HL-60 (cell line): ENCODE measurements around the gene HTRA1.

ENCODE experiments used
- DNase-seq, 2 experiments: peaks; one replicate each; pipeline ENCODE4 v3.0.0-alpha.2; 2010 to 2020; ENCODE audit warnings: low read depth in 1 of 2, low spot score in 1 of 2
- H3K27ac ChIP-seq: fragments of 250-450 bp; sonication (Bioruptor Pico); replicated peaks from 2 replicates; pipeline ENCODE4 v1.5.1; 2020; ENCODE audit warnings: mild to moderate bottlenecking, moderate library complexity
- H3K27me3 ChIP-seq: fragments of 250-450 bp; sonication (Bioruptor Pico); 2 replicates; pipeline ENCODE4 v1.5.1; 2021; ENCODE audit warnings: mild to moderate bottlenecking, moderate library complexity; ENCODE audit not compliant: insufficient read depth, poor library complexity, severe bottlenecking
- H3K4me3 ChIP-seq: replicated peaks from 2 replicates; pipeline ENCODE4 v1.5.1; 2011; ENCODE audit warnings: mild to moderate bottlenecking, control low read depth, low read length; ENCODE audit not compliant: insufficient read depth
- GABPA ChIP-seq: IDR thresholded peaks from 2 replicates; pipeline ENCODE4 v1.6.1; 2012; ENCODE audit warnings: low read depth
- POLR2AphosphoS5 ChIP-seq: IDR thresholded peaks from 2 replicates; pipeline ENCODE4 v1.6.1; 2012; ENCODE audit warnings: low read depth
- SPI1 ChIP-seq: IDR thresholded peaks from 2 replicates; pipeline ENCODE4 v1.6.1; 2012; ENCODE audit warnings: low read depth, mild to moderate bottlenecking, borderline replicate concordance
- TF ChIP-seq, protein P1 (sequence below): IDR thresholded peaks from one replicate; pipeline ENCODE4 v1.5.1; 2011; ENCODE audit warnings: low read length, control low read depth, inconsistent platforms; ENCODE audit not compliant: insufficient read depth
- TF ChIP-seq, protein P2 (sequence below): IDR thresholded peaks from 2 replicates; pipeline ENCODE4 v1.6.1; 2012; ENCODE audit warnings: low read depth; ENCODE audit not compliant: insufficient replicate concordance

Gene HTRA1

DNA sequence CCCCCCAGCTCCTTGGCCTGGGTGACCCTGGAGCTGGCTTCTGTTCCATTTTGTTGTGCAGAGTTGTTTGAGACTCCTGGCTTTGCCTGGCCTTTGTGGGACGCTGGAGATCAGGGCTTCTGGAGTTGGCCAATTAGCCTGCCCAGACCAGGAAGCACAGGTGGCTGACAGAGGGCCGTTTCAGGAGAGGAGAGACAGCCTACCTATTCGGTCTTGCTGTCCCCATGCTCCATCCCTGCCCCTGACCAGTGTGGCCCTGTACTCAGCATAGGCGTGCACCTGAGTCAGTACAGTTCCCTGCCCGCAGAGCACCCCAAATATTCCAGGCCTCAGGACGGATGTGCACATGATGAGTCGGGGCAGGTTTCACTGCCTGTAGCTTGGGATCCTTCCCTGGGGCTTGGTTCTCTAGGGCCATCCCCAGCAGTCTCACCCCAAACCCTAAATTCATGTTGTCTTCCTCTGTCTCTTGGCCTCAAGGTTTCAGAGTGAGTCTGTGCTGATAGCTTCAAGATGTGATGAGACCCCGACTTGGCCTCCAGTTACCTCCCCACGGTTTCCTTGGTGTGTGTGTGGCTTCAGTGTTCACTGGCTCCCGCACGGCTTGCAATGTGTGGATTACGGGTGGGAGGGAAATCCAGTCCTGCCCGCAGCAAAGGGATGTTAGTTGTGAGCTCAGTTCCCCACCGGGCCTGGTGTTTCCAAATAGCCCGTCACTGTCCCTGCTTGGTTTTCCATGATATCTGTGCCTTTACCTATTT is 44.7 kb downstream of the HTRA1 start:
- no peaks in the 10 kb centered on the region for H3K27me3 ChIP-seq
- no peak overlapping the region for H3K4me3 ChIP-seq
- DNase-seq = no peak
- TF ChIP-seq, protein P1, sequence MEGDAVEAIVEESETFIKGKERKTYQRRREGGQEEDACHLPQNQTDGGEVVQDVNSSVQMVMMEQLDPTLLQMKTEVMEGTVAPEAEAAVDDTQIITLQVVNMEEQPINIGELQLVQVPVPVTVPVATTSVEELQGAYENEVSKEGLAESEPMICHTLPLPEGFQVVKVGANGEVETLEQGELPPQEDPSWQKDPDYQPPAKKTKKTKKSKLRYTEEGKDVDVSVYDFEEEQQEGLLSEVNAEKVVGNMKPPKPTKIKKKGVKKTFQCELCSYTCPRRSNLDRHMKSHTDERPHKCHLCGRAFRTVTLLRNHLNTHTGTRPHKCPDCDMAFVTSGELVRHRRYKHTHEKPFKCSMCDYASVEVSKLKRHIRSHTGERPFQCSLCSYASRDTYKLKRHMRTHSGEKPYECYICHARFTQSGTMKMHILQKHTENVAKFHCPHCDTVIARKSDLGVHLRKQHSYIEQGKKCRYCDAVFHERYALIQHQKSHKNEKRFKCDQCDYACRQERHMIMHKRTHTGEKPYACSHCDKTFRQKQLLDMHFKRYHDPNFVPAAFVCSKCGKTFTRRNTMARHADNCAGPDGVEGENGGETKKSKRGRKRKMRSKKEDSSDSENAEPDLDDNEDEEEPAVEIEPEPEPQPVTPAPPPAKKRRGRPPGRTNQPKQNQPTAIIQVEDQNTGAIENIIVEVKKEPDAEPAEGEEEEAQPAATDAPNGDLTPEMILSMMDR = no peak
- TF ChIP-seq GABPA = no peak
- H3K27ac ChIP-seq = no peak overlapping the region

- no peak overlapping the region for H3K27ac ChIP-seq
- no peaks in the 10 kb centered on the region for H3K27me3 ChIP-seq
- no peak for TF ChIP-seq POLR2AphosphoS5
- TF ChIP-seq SPI1 = no peak
- TF ChIP-seq GABPA = no peak
- TF ChIP-seq, protein P1 = no peak
- TF ChIP-seq, protein P2, sequence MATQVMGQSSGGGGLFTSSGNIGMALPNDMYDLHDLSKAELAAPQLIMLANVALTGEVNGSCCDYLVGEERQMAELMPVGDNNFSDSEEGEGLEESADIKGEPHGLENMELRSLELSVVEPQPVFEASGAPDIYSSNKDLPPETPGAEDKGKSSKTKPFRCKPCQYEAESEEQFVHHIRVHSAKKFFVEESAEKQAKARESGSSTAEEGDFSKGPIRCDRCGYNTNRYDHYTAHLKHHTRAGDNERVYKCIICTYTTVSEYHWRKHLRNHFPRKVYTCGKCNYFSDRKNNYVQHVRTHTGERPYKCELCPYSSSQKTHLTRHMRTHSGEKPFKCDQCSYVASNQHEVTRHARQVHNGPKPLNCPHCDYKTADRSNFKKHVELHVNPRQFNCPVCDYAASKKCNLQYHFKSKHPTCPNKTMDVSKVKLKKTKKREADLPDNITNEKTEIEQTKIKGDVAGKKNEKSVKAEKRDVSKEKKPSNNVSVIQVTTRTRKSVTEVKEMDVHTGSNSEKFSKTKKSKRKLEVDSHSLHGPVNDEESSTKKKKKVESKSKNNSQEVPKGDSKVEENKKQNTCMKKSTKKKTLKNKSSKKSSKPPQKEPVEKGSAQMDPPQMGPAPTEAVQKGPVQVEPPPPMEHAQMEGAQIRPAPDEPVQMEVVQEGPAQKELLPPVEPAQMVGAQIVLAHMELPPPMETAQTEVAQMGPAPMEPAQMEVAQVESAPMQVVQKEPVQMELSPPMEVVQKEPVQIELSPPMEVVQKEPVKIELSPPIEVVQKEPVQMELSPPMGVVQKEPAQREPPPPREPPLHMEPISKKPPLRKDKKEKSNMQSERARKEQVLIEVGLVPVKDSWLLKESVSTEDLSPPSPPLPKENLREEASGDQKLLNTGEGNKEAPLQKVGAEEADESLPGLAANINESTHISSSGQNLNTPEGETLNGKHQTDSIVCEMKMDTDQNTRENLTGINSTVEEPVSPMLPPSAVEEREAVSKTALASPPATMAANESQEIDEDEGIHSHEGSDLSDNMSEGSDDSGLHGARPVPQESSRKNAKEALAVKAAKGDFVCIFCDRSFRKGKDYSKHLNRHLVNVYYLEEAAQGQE = no peak
- H3K4me3 ChIP-seq = no peak overlapping the region
- DNase-seq = no peak
Measured at GRCh38 chr10:122507616-122508015, 46.3 kb downstream of the HTRA1 start.

DNA sequence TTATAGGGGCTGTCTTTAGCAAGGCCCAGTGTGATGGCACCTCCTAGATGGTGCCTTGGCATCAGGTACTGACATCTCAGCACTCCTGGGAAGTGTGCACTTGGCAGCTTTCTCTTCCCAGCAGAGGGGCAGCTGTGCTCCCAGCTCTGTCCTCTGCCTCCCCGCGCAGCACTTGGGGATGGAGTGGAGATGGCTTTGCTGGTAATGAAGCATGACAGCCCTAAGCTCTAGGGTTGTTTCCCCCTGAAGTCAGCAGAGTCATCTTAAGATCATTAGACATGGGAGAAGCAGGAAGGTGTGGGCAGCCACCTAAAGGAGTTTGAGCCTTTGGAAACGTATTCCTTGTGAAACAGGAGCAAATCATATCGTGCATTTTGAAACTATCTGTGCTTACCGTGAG is 46.7 kb downstream of the HTRA1 start:
- TF ChIP-seq POLR2AphosphoS5 (no peak), GABPA (no peak)
- H3K27ac ChIP-seq = no peak overlapping the region
- H3K4me3 ChIP-seq = no peak overlapping the region
- H3K27me3 ChIP-seq = no peaks in the 10 kb centered on the region
- DNase-seq = no peak

DNA sequence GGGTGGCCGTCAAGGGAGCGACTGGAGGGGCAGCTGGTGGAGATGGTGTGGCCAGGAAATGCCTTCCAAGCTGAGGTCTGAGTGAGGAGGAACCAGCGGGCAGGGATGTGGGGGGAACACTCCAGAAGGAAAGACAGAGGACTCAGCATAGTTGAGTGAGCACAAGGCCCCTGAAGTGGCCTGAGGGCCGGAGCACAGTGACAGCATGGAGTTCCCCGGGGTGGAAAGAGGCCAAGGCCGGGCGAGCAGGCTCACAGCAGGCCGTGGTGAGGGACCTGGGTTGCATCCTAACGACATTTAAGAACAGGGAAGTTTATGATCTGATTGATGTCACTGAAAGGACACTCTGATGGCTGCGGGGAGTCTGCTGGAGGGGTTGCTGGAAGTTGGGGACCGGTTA is 48.0 kb downstream of the HTRA1 start:
- Histone ChIP-seq H3K27me3 (no peaks in the 10 kb centered on the region), H3K27ac (no peak overlapping the region), H3K4me3 (no peak overlapping the region)
- no peak for DNase-seq
- TF ChIP-seq POLR2AphosphoS5 (no peak), SPI1 (no peak), GABPA (no peak)
- TF ChIP-seq, protein P2 = no peak
- TF ChIP-seq, protein P1 = no peak
